Neural progenitor cell (in vitro differentiated cells): Measurements from ENCODE around the gene PRL. TPM values are rescaled to one million over a fixed set of nuclear protein-coding genes. Genes with fewer than 3 reads are reported as not detected.

ENCODE experiments used
- DNase-seq: peaks from one replicate; pipeline ENCODE4 v3.0.0-alpha.2; 2016; ENCODE audit warnings: low spot score
- H2AFZ ChIP-seq: fragments of 200-600 bp; sonication (generic); replicated peaks from 2 replicates; pipeline ENCODE4 v1.6.1; 2016; ENCODE audit warnings: antibody characterized with exemption
- H3F3A ChIP-seq: fragments of 200-600 bp; sonication (generic); 2 replicates; pipeline ENCODE4 v1.6.1; 2016; ENCODE audit warnings: antibody characterized with exemption, low read depth
- H3K27ac ChIP-seq: fragments of 200-600 bp; sonication (generic); 2 replicates; pipeline ENCODE4 v1.5.1; 2016; ENCODE audit warnings: mild to moderate bottlenecking
- H3K27me3 ChIP-seq: fragments of 200-600 bp; sonication (generic); 2 replicates; pipeline ENCODE4 v1.6.1; 2016; ENCODE audit warnings: mild to moderate bottlenecking, moderate library complexity
- H3K36me3 ChIP-seq: fragments of 200-600 bp; sonication (generic); 2 replicates; pipeline ENCODE4 v1.5.1; 2016
- H3K4me1 ChIP-seq: fragments of 200-600 bp; sonication (generic); 2 replicates; pipeline ENCODE4 v1.6.1; 2016; ENCODE audit warnings: mixed run types
- H3K4me2 ChIP-seq: fragments of 200-600 bp; sonication (generic); 2 replicates; pipeline ENCODE4 v1.6.1; 2016
- H3K4me3 ChIP-seq: fragments of 200-600 bp; sonication (generic); 2 replicates; pipeline ENCODE4 v1.5.1; 2016
- H3K79me2 ChIP-seq: fragments of 200-600 bp; sonication (generic); 2 replicates; pipeline ENCODE4 v1.6.1; 2016; ENCODE audit warnings: low read depth
- H3K9ac ChIP-seq: fragments of 200-600 bp; sonication (generic); 2 replicates; pipeline ENCODE4 v1.6.1; 2016
- H3K9me3 ChIP-seq: fragments of 200-600 bp; sonication (generic); 2 replicates; pipeline ENCODE4 v1.5.1; 2016; ENCODE audit warnings: low read depth
- H4K20me1 ChIP-seq: fragments of 200-600 bp; sonication (generic); 2 replicates; pipeline ENCODE4 v1.6.1; 2016; ENCODE audit warnings: low read depth
- H3K27ac Mint-ChIP-seq: 3 replicates; pipeline ENCODE4 v1.8.0; 2021; ENCODE audit warnings: mixed read lengths
- H3K27me3 Mint-ChIP-seq: 2 replicates; pipeline ENCODE4 v1.8.0; 2022; ENCODE audit warnings: low read depth, mild to moderate bottlenecking, inconsistent platforms, moderate library complexity, mixed read lengths; ENCODE audit not compliant: insufficient read depth
- H3K36me3 Mint-ChIP-seq: 3 replicates; pipeline ENCODE4 v1.8.0; 2021; ENCODE audit warnings: mixed read lengths
- H3K4me1 Mint-ChIP-seq: 3 replicates; pipeline ENCODE4 v1.8.0; 2021; ENCODE audit warnings: mixed read lengths
- H3K4me3 Mint-ChIP-seq: 3 replicates; pipeline ENCODE4 v1.8.0; 2021; ENCODE audit warnings: mild to moderate bottlenecking, moderate library complexity, mixed read lengths
- H3K9me3 Mint-ChIP-seq: 3 replicates; pipeline ENCODE4 v1.8.0; 2020; ENCODE audit warnings: mixed read lengths
- CTCF ChIP-seq: fragments of 200-600 bp; sonication (generic); IDR thresholded peaks from 2 replicates; pipeline ENCODE4 v1.5.1; 2017; ENCODE audit warnings: antibody characterized with exemption, mild to moderate bottlenecking
- EZH2 ChIP-seq: fragments of 200-600 bp; sonication (generic); IDR thresholded peaks from 2 replicates; pipeline ENCODE4 v1.6.1; 2017; ENCODE audit warnings: antibody characterized with exemption, mild to moderate bottlenecking, moderate library complexity
- EZH2phosphoT487 ChIP-seq: fragments of 200-600 bp; sonication (generic); IDR thresholded peaks from 2 replicates; pipeline ENCODE4 v1.6.1; 2017; ENCODE audit warnings: antibody characterized with exemption
- total RNA-seq: library from RNA; depleted of rRNA; stranded (reverse); fragments of >200 nt; gene quantifications from 2 replicates; pipeline ENCODE4 v1.2.3, GENCODE V29; 2015; ENCODE audit warnings: low replicate concordance

PRL gene
- total RNA-seq, 1 donor from 2014 or later, result not detected

- peaks cover 4% of the 10 kb centered on the region for H3K27me3 Mint-ChIP-seq
- H3K36me3 Mint-ChIP-seq, result no peaks in the 10 kb centered on the region
- no peak for DNase-seq
- Histone ChIP-seq H3K27me3 (no peaks in the 10 kb centered on the region), H3K27ac (no peak overlapping the region), H4K20me1 (no peaks in the 10 kb centered on the region), H3F3A (no peaks in the 10 kb centered on the region), H3K36me3 (no peaks in the 10 kb centered on the region), H2AFZ (no peak overlapping the region), H3K4me1 (no peaks in the 10 kb centered on the region), H3K4me3 (no peak overlapping the region), H3K9ac (no peak overlapping the region), H3K4me2 (no peak overlapping the region), H3K79me2 (no peaks in the 10 kb centered on the region), H3K9me3 (peaks cover 3% of the 10 kb centered on the region)
- peaks cover 16% of the 10 kb centered on the region for H3K4me1 Mint-ChIP-seq
- H3K4me3 Mint-ChIP-seq, result no peak overlapping the region
- no peak overlapping the region for H3K27ac Mint-ChIP-seq
- TF ChIP-seq CTCF (no peak), EZH2phosphoT487 (no peak), EZH2 (no peak)
- H3K9me3 Mint-ChIP-seq, result peaks cover 8% of the 10 kb centered on the region
Measured at GRCh38 chr6:22323848-22324247, 27.0 kb upstream of the PRL start.

GRCh38 chr6:22322103-22323030 lies 25.5 kb upstream of the PRL start:
- TF ChIP-seq CTCF (no peak), EZH2 (no peak), EZH2phosphoT487 (no peak)
- no peak overlapping the region for H3K9ac ChIP-seq
- peaks cover 16% of the 10 kb centered on the region for H3K4me1 Mint-ChIP-seq
- no peaks in the 10 kb centered on the region for H3K27me3 ChIP-seq
- H3K79me2 ChIP-seq, result no peaks in the 10 kb centered on the region
- no peak overlapping the region for H3K27ac Mint-ChIP-seq
- no peaks in the 10 kb centered on the region for H3K36me3 ChIP-seq
- H3K36me3 Mint-ChIP-seq, result no peaks in the 10 kb centered on the region
- H3K27ac ChIP-seq, result no peak overlapping the region
- no peaks in the 10 kb centered on the region for H3F3A ChIP-seq
- no peaks in the 10 kb centered on the region for H4K20me1 ChIP-seq
- H3K27me3 Mint-ChIP-seq, result peaks cover 3% of the 10 kb centered on the region
- DNase-seq, result no peak
- H3K9me3 ChIP-seq, result peaks cover 5% of the 10 kb centered on the region
- no peaks in the 10 kb centered on the region for H3K4me1 ChIP-seq
- no peak overlapping the region for H3K4me2 ChIP-seq
- H3K4me3 ChIP-seq, result no peak overlapping the region
- H3K9me3 Mint-ChIP-seq, result peaks cover 12% of the 10 kb centered on the region
- no peak overlapping the region for H3K4me3 Mint-ChIP-seq
- H2AFZ ChIP-seq, result peak overlapping the region; percentile 46

GRCh38 chr6:22320750-22321149 lies 23.9 kb upstream of the PRL start:
- Mint-ChIP-seq H3K36me3 (no peaks in the 10 kb centered on the region), H3K4me3 (no peak overlapping the region), H3K9me3 (peaks cover 14% of the 10 kb centered on the region), H3K4me1 (peaks cover 16% of the 10 kb centered on the region), H3K27me3 (no peaks in the 10 kb centered on the region), H3K27ac (no peak overlapping the region)
- Histone ChIP-seq H3K4me2 (no peak overlapping the region), H3K4me3 (no peak overlapping the region), H3K9me3 (peaks cover 5% of the 10 kb centered on the region), H3K36me3 (no peaks in the 10 kb centered on the region), H3K9ac (no peak overlapping the region), H2AFZ (no peak overlapping the region), H3F3A (no peaks in the 10 kb centered on the region), H3K27me3 (no peaks in the 10 kb centered on the region), H4K20me1 (no peaks in the 10 kb centered on the region), H3K4me1 (no peaks in the 10 kb centered on the region), H3K27ac (no peak overlapping the region), H3K79me2 (no peaks in the 10 kb centered on the region)
- no peak for DNase-seq
- TF ChIP-seq CTCF (no peak), EZH2phosphoT487 (no peak), EZH2 (no peak)
